H1 (cell line): Measurements from ENCODE around the gene PACS1. TPM values are rescaled to one million over a fixed set of nuclear protein-coding genes. Genes with fewer than 3 reads are reported as not detected.

Experiments used
- CTCF ChIA-PET: fragments of 300-600 bp; sonication (Branson Sonifier 250); formaldehyde crosslinking; loops from one replicate; lab custom pipeline; 2021; ENCODE audit not compliant: partially characterized antibody; lab: Charles Lee
- POLR2A ChIA-PET: fragments of 300-600 bp; sonication (Branson Sonifier 250); formaldehyde crosslinking; loops from one replicate; lab custom pipeline; 2021; ENCODE audit warnings: inconsistent platforms; ENCODE audit not compliant: partially characterized antibody; lab: Charles Lee
- DNase-seq, 2 experiments: peaks; one replicate each; pipeline versions ENCODE4 v3.0.0 to v3.0.0-alpha.2; 2010 to 2022; ENCODE audit warnings: low spot score in 2 of 2, low read depth in 1 of 2, mixed read lengths in 1 of 2
- FAIRE-seq: peaks from 2 replicates; lab custom pipeline; 2011; peaks lifted over from hg19 to GRCh38; lab: Jason Lieb, UNC
- H2AFZ ChIP-seq: 2 replicates; pipeline ENCODE4 v1.8.1; 2012; ENCODE audit warnings: low read length, inconsistent platforms
- H2AK5ac ChIP-seq: 2 replicates; pipeline ENCODE4 v1.6.1; 2013; ENCODE audit warnings: low read depth, low read length
- H2BK120ac ChIP-seq: replicated peaks from 2 replicates; pipeline ENCODE3; 2013; ENCODE audit warnings: low read depth, low read length, inconsistent platforms
- H2BK12ac ChIP-seq: 2 replicates; pipeline ENCODE4 v1.6.1; 2013; ENCODE audit warnings: low read depth, low read length
- H2BK15ac ChIP-seq: 2 replicates; pipeline ENCODE4 v1.6.1; 2013; ENCODE audit warnings: low read length
- H2BK20ac ChIP-seq: 2 replicates; pipeline ENCODE4 v1.6.1; 2013; ENCODE audit warnings: low read length
- H2BK5ac ChIP-seq: 2 replicates; pipeline ENCODE4 v1.6.1; 2013; ENCODE audit warnings: low read depth, low read length
- H3K14ac ChIP-seq: 2 replicates; pipeline ENCODE4 v1.6.1; 2013; ENCODE audit warnings: inconsistent platforms; ENCODE audit not compliant: insufficient read length
- H3K18ac ChIP-seq: 2 replicates; pipeline ENCODE4 v1.6.1; 2013; ENCODE audit warnings: low read length; ENCODE audit errors: extremely low read depth
- H3K23ac ChIP-seq: 2 replicates; pipeline ENCODE4 v1.6.1; 2013; ENCODE audit warnings: inconsistent platforms; ENCODE audit not compliant: insufficient read length
- H3K23me2 ChIP-seq: 2 replicates; pipeline ENCODE4 v1.6.1; 2013; ENCODE audit warnings: low read depth, low read length
- H3K27ac ChIP-seq: 2 replicates; pipeline ENCODE4 v1.6.1; 2011; ENCODE audit warnings: low read depth, low read length, inconsistent platforms
- H3K27me3 ChIP-seq, 4 experiments: replicated peaks in 1 of 4; 1 replicate in 1 of 4; 2 replicates in 3 of 4; pipeline versions ENCODE4 v1.6.1 to v1.8.1; 2011 to 2013; ENCODE audit warnings: low read length in 3 of 4, mild to moderate bottlenecking in 3 of 4, inconsistent platforms in 2 of 4, mixed read lengths in 2 of 4, moderate library complexity in 1 of 4; ENCODE audit not compliant: control insufficient read depth in 3 of 4, insufficient read depth in 3 of 4; ENCODE audit errors: extremely low read depth in 1 of 4
- H3K36me3 ChIP-seq, 4 experiments: 2 replicates each; pipeline versions ENCODE4 v1.6.1 to v1.8.1; 2011 to 2013; ENCODE audit warnings: mild to moderate bottlenecking in 4 of 4, low read length in 3 of 4, moderate library complexity in 2 of 4, control low read depth in 1 of 4, inconsistent platforms in 1 of 4; ENCODE audit not compliant: insufficient read depth in 4 of 4, control insufficient read depth in 2 of 4
- H3K4ac ChIP-seq: replicated peaks from 2 replicates; pipeline ENCODE3; 2013; ENCODE audit warnings: low read length, low read depth, mixed read lengths, inconsistent platforms; ENCODE audit not compliant: insufficient read length
- H3K4me1 ChIP-seq, 4 experiments: replicated peaks in 1 of 4; 1 replicate in 1 of 4; 2 replicates in 3 of 4; pipeline versions ENCODE4 v1.6.1 to v1.8.1; 2011 to 2013; ENCODE audit warnings: low read length in 3 of 4, inconsistent platforms in 2 of 4, mixed read lengths in 1 of 4; ENCODE audit not compliant: insufficient read depth in 4 of 4, control insufficient read depth in 3 of 4
- H3K4me2 ChIP-seq, 2 experiments: 2 replicates each; pipeline versions ENCODE4 v1.6.1 to v1.8.1; 2011 to 2013; ENCODE audit warnings: low read depth in 2 of 2, low read length in 2 of 2, control low read depth in 1 of 2, inconsistent platforms in 1 of 2, mild to moderate bottlenecking in 1 of 2; ENCODE audit not compliant: insufficient read depth in 1 of 2
- H3K4me3 ChIP-seq, 4 experiments: fragments of 200-600, 300-600 bp in 1 of 4; sonication (generic), shearing (Covaris generic), sonication (Bioruptor Twin) in 1 of 4; 2 replicates each; pipeline versions ENCODE4 v1.5.1 to v1.8.1; 2011 to 2016; ENCODE audit warnings: low read length in 4 of 4, low read depth in 3 of 4, control low read depth in 2 of 4, inconsistent platforms in 2 of 4, mild to moderate bottlenecking in 2 of 4, mixed read lengths in 1 of 4, moderate library complexity in 1 of 4; ENCODE audit not compliant: insufficient read depth in 2 of 4; ENCODE audit errors: extremely low read depth in 1 of 4
- H3K56ac ChIP-seq: replicated peaks from 2 replicates; pipeline ENCODE3; 2013; ENCODE audit warnings: low read depth, mild to moderate bottlenecking, mixed read lengths, low read length, inconsistent platforms; ENCODE audit not compliant: insufficient read length
- H3K79me1 ChIP-seq: 2 replicates; pipeline ENCODE4 v1.6.1; 2013; ENCODE audit warnings: low read depth, low read length, control low read depth
- H3K79me2 ChIP-seq, 2 experiments: 2 replicates each; pipeline versions ENCODE4 v1.6.1 to v1.8.1; 2012 to 2013; ENCODE audit warnings: low read length in 2 of 2, mild to moderate bottlenecking in 2 of 2, inconsistent platforms in 1 of 2; ENCODE audit not compliant: insufficient read depth in 2 of 2, control insufficient read depth in 1 of 2
- H3K9ac ChIP-seq, 4 experiments: replicated peaks in 1 of 4; 1 replicate in 1 of 4; 2 replicates in 3 of 4; pipeline versions ENCODE4 v1.6.1 to v1.8.1; 2011 to 2013; ENCODE audit warnings: low read depth in 3 of 4, low read length in 3 of 4, control low read depth in 2 of 4, mild to moderate bottlenecking in 2 of 4, moderate library complexity in 2 of 4, inconsistent platforms in 1 of 4; ENCODE audit errors: extremely low read depth in 1 of 4
- H3K9me3 ChIP-seq, 2 experiments: 2 replicates each; pipeline versions ENCODE4 v1.6.1 to v1.8.1; 2012 to 2013; ENCODE audit warnings: mild to moderate bottlenecking in 2 of 2, moderate library complexity in 2 of 2, control low read depth in 1 of 2, inconsistent platforms in 1 of 2, low read depth in 1 of 2, low read length in 1 of 2, mixed read lengths in 1 of 2; ENCODE audit not compliant: insufficient read depth in 2 of 2
- H4K20me1 ChIP-seq, 2 experiments: replicated peaks in 1 of 2; 2 replicates each; pipeline versions ENCODE3 to v1.8.1; 2011 to 2013; ENCODE audit warnings: inconsistent platforms in 2 of 2, low read length in 2 of 2, mild to moderate bottlenecking in 1 of 2; ENCODE audit not compliant: insufficient read depth in 2 of 2, control insufficient read depth in 1 of 2
- H4K5ac ChIP-seq: 2 replicates; pipeline ENCODE4 v1.6.1; 2013; ENCODE audit warnings: low read length, low read depth, mixed read lengths, inconsistent platforms; ENCODE audit not compliant: insufficient read length
- H4K8ac ChIP-seq: 2 replicates; pipeline ENCODE4 v1.8.0; 2013; ENCODE audit warnings: mild to moderate bottlenecking, moderate library complexity, low read length, inconsistent platforms; ENCODE audit not compliant: insufficient read depth; ENCODE audit errors: extremely low read depth
- H4K91ac ChIP-seq: replicated peaks from 2 replicates; pipeline ENCODE3; 2013; ENCODE audit warnings: low read length, mixed read lengths, inconsistent platforms; ENCODE audit not compliant: insufficient read length
- CHD1 ChIP-seq: IDR thresholded peaks from 2 replicates; pipeline ENCODE4 v1.6.1; 2012; ENCODE audit warnings: low read depth, low read length, improper control_type of control experiment
- CREB1 ChIP-seq: IDR thresholded peaks from 2 replicates; pipeline ENCODE4 v1.6.1; 2012; ENCODE audit warnings: inconsistent platforms
- HDAC2 ChIP-seq, 2 experiments: fragments of 300-600 bp in 1 of 2; sonication (generic) in 1 of 2; IDR thresholded peaks; 2 replicates each; pipeline ENCODE4 v1.6.1; 2011 to 2012; ENCODE audit warnings: low read depth in 2 of 2, low read length in 2 of 2, mild to moderate bottlenecking in 2 of 2, moderate library complexity in 2 of 2, borderline replicate concordance in 1 of 2, inconsistent platforms in 1 of 2
- KDM5A ChIP-seq: fragments of 200-600 bp; IDR thresholded peaks from 2 replicates; pipeline ENCODE4 v1.7.1; 2012; ENCODE audit warnings: mild to moderate bottlenecking, low read length, inconsistent platforms, mixed read lengths
- WGBS, 2 experiments: shearing (Covaris generic) in 1 of 2; methylation state at CpG; one replicate each; pipeline versions ENCODE4 v1.1.6 to v1.1.7; 2013 to 2015; ENCODE audit warnings: low lambda C conversion rate in 2 of 2, mixed read lengths in 2 of 2, inconsistent platforms in 1 of 2, low coverage in 1 of 2, missing lambda C conversion rate in 1 of 2; ENCODE audit not compliant: insufficient replicate concordance in 2 of 2, insufficient coverage in 1 of 2, insufficient read length in 1 of 2; ENCODE audit errors: extremely low coverage in 1 of 2, missing lambda C conversion rate in 1 of 2; 5-methylcytosine and 5-hydroxymethylcytosine counted together
- polyA plus RNA-seq, 7 experiments: library from polyadenylated mRNA; depleted of rRNA in 3 of 7; stranded (reverse) in 5 of 7; unstranded in 2 of 7; fragments of >200 nt in 5 of 7; fragments of 200-250 nt in 2 of 7; gene quantifications; 1 replicate in 5 of 7; 2 replicates in 1 of 7; 4 replicates in 1 of 7; pipeline versions ENCODE4 v1.2.1 to v1.2.3, GENCODE V29; 2011 to 2013; ENCODE audit warnings: missing spikeins in 2 of 7, mixed read lengths in 2 of 7
- total RNA-seq: library from RNA; stranded (reverse); fragmentation: NEBNext Ultra II Directional; extraction: Animal tissue kit (Norgen Biotek cat#: 25700); gene quantifications from 2 replicates; pipeline ENCODE4 v1.2.1, GENCODE V29; 2021

PACS1 gene
- total and polyA plus RNA-seq, 2 of the 8 experiments (the other 6 are each of a cell fraction or from before 2014, with no cell fraction given): 11.5 to 36.0 TPM

- Histone ChIP-seq H2BK15ac (no peak overlapping the region), H3K9me3 (no peaks in the 10 kb centered on the region), H3K27ac (no peak overlapping the region), H3K9ac (no peak overlapping the region; a peak in 1 of 7 replicates), H3K23me2 (peaks cover 9% of the 10 kb centered on the region), H3K18ac (no peak overlapping the region), H4K91ac (no peak overlapping the region), H3K79me2 (peaks cover 0 to 13% of the 10 kb centered on the region in 2 experiments; a peak in 2 of 4 replicates), H3K4me2 (peak overlapping the region; percentile 88 to 96), H4K8ac (0 out of 2 replicates have a peak overlapping the region, but pooled peaks have one; percentile 51), H4K5ac (no peak overlapping the region), H2BK120ac (no peak overlapping the region), H2AFZ (no peak overlapping the region), H3K27me3 (no peaks in the 10 kb centered on the region), H3K56ac (no peak overlapping the region), H2BK5ac (no peak overlapping the region; the same call in 1 of the 2 replicates), H2BK12ac (no peak overlapping the region), H3K79me1 (peaks cover 6% of the 10 kb centered on the region; the same call in 1 of the 2 replicates), H4K20me1 (peaks cover 5 to 17% of the 10 kb centered on the region in 2 experiments), H2BK20ac (no peak overlapping the region), H3K23ac (no peak overlapping the region), H2AK5ac (no peak overlapping the region), H3K4ac (peak overlapping the region; percentile 38), H3K14ac (no peak overlapping the region), H3K4me1 (peaks cover 0 to 5% (median 3%) of the 10 kb centered on the region in 4 experiments; a peak in 5 of 7 replicates), H3K36me3 (peaks cover 11 to 21% (median 17%) of the 10 kb centered on the region in 4 experiments; a peak in 7 of 8 replicates), H3K4me3 (peak overlapping the region; percentile 57 to 91 (median 72); a peak in 6 of 8 replicates)
- TF ChIP-seq KDM5A: no peak
- no peak for TF ChIP-seq HDAC2 (IDR thresholded peaks at IDR 0.05; ENCODE audit: borderline replicate concordance in 1 of 2, low read depth in 2 of 2, low read length in 2 of 2)
- no peak for TF ChIP-seq CREB1
- TF ChIP-seq CHD1: no peak
- no peak for FAIRE-seq
- 44% methylated on average over 13 of the region's 13 CpGs; no CpG with 5 or more reads in 1 of the 2 experiments for WGBS, 2 experiments
- ChIA-PET POLR2A (interaction anchor here (0.8 to 9.0 kb wide), 10 partner anchors 14 to 198 kb away, joined by 3 to 125 read pairs (median 5); partner anchors contain the start of genes CNIH2, RIN1 and YIF1A), CTCF (interaction anchor here (0.6 to 2.3 kb wide), 16 partner anchors 8 to 222 kb away, joined by 3 to 12 read pairs (median 4); partner anchors contain the start of gene YIF1A)
- no peak for DNase-seq
Measured at GRCh38 chr11:66267039-66267378, 196.9 kb downstream of the PACS1 start.
